Retinal pigment epithelial cell (primary cell): ENCODE data around the gene PPL.

Source experiments
- DNase-seq: peaks from one replicate; pipeline ENCODE4 v3.0.0-alpha.2; 2010; ENCODE audit warnings: low read depth
- H3K4me3 ChIP-seq: 2 replicates; pipeline ENCODE4 v1.5.1; 2011; ENCODE audit warnings: mild to moderate bottlenecking, low read length, control low read depth, moderate library complexity
- TF ChIP-seq, protein P1 (sequence below): conservative IDR thresholded peaks from 2 replicates; pipeline ENCODE4 v1.5.1; 2011; ENCODE audit warnings: low read depth, low read length, control low read depth, inconsistent platforms

PPL gene

GRCh38 chr16:4882633-4883285, 54.2 kb downstream of the PPL start:
- TF ChIP-seq, protein P1, sequence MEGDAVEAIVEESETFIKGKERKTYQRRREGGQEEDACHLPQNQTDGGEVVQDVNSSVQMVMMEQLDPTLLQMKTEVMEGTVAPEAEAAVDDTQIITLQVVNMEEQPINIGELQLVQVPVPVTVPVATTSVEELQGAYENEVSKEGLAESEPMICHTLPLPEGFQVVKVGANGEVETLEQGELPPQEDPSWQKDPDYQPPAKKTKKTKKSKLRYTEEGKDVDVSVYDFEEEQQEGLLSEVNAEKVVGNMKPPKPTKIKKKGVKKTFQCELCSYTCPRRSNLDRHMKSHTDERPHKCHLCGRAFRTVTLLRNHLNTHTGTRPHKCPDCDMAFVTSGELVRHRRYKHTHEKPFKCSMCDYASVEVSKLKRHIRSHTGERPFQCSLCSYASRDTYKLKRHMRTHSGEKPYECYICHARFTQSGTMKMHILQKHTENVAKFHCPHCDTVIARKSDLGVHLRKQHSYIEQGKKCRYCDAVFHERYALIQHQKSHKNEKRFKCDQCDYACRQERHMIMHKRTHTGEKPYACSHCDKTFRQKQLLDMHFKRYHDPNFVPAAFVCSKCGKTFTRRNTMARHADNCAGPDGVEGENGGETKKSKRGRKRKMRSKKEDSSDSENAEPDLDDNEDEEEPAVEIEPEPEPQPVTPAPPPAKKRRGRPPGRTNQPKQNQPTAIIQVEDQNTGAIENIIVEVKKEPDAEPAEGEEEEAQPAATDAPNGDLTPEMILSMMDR, result no peak
- peak; percentile 77 for DNase-seq

GRCh38 chr16:4882000-4882632, 54.8 kb downstream of the PPL start:
- no peak for DNase-seq
- TF ChIP-seq, protein P1, result no peak
- H3K4me3 ChIP-seq, result no peak overlapping the region

More at GRCh38 chr16:4882633-4883285, 54.2 kb downstream of the PPL start:
- no peak overlapping the region for H3K4me3 ChIP-seq

- DNase-seq, result no peak
- H3K4me3 ChIP-seq, result no peak overlapping the region
- TF ChIP-seq, protein P1, result no peak
These were observed 56.9 kb downstream of the PPL start for GRCh38 chr16:4880006-4880580.

GRCh38 chr16:4879049-4879448, 57.9 kb downstream of the PPL start:
- DNase-seq, result no peak
- TF ChIP-seq, protein P1, result no peak
- H3K4me3 ChIP-seq, result no peak overlapping the region

- TF ChIP-seq, protein P1, result no peak
- no peak overlapping the region for H3K4me3 ChIP-seq
- no peak for DNase-seq
These were observed 59.6 kb downstream of the PPL start for GRCh38 chr16:4877380-4877685.

GRCh38 chr16:4876646-4877379, 60.1 kb downstream of the PPL start:
- no peak for DNase-seq
- TF ChIP-seq, protein P1, result no peak
- no peak overlapping the region for H3K4me3 ChIP-seq
